Measurements from ENCODE around the gene RIN3.

RIN3 gene

GRCh38 chr14:92644171-92644969 lies 130.8 kb downstream of the RIN3 start:
- no peak overlapping the region for H3K4me3 Mint-ChIP-seq

GRCh38 chr14:92644970-92645515 lies 131.5 kb downstream of the RIN3 start:
- H3K4me3 Mint-ChIP-seq: no peak overlapping the region
- peak overlapping the region; percentile 22 for H3K27ac Mint-ChIP-seq
- no peaks in the 10 kb centered on the region for H3K27me3 Mint-ChIP-seq
- H3K4me1 Mint-ChIP-seq (ENCODE audit: low read depth): peaks cover 49% of the 10 kb centered on the region
- H3K36me3 Mint-ChIP-seq: peaks cover 9% of the 10 kb centered on the region
- no peaks in the 10 kb centered on the region for H3K9me3 Mint-ChIP-seq (ENCODE audit: low read depth)

More at GRCh38 chr14:92644171-92644969, 130.8 kb downstream of the RIN3 start:
- no peak overlapping the region for H3K27ac Mint-ChIP-seq
- peaks cover 9% of the 10 kb centered on the region for H3K36me3 Mint-ChIP-seq
- no peaks in the 10 kb centered on the region for H3K9me3 Mint-ChIP-seq (ENCODE audit: low read depth)
- H3K27me3 Mint-ChIP-seq: no peaks in the 10 kb centered on the region
- H3K4me1 Mint-ChIP-seq (ENCODE audit: low read depth): peaks cover 42% of the 10 kb centered on the region

GRCh38 chr14:92645841-92646478 lies 132.4 kb downstream of the RIN3 start:
- Mint-ChIP-seq H3K27ac (peak overlapping the region; percentile 74), H3K9me3 (ENCODE audit: low read depth) (no peaks in the 10 kb centered on the region), H3K36me3 (peaks cover 9% of the 10 kb centered on the region), H3K4me1 (ENCODE audit: low read depth) (peaks cover 58% of the 10 kb centered on the region), H3K27me3 (no peaks in the 10 kb centered on the region), H3K4me3 (peak overlapping the region; percentile 7)

GRCh38 chr14:92646952-92647796 lies 133.6 kb downstream of the RIN3 start:
- Mint-ChIP-seq H3K27me3 (no peaks in the 10 kb centered on the region), H3K36me3 (peaks cover 5% of the 10 kb centered on the region), H3K27ac (peak overlapping the region; percentile 74), H3K4me3 (peak overlapping the region; percentile 18), H3K9me3 (ENCODE audit: low read depth) (no peaks in the 10 kb centered on the region), H3K4me1 (ENCODE audit: low read depth) (peaks cover 62% of the 10 kb centered on the region)

- Mint-ChIP-seq H3K4me1 (ENCODE audit: low read depth) (peaks cover 68% of the 10 kb centered on the region), H3K9me3 (ENCODE audit: low read depth) (no peaks in the 10 kb centered on the region), H3K27ac (peak overlapping the region; percentile 99), H3K27me3 (no peaks in the 10 kb centered on the region), H3K36me3 (peaks cover 5% of the 10 kb centered on the region), H3K4me3 (no peak overlapping the region)
Observed at GRCh38 chr14:92647797-92648279, 134.3 kb downstream of the RIN3 start.

- no peaks in the 10 kb centered on the region for H3K9me3 Mint-ChIP-seq (ENCODE audit: low read depth)
- peak overlapping the region; percentile 72 for H3K4me3 Mint-ChIP-seq
- peaks cover 77% of the 10 kb centered on the region for H3K4me1 Mint-ChIP-seq (ENCODE audit: low read depth)
- peaks cover 9% of the 10 kb centered on the region for H3K36me3 Mint-ChIP-seq
- no peaks in the 10 kb centered on the region for H3K27me3 Mint-ChIP-seq
- H3K27ac Mint-ChIP-seq: peak overlapping the region; percentile 99
Observed at GRCh38 chr14:92649066-92649465, 135.5 kb downstream of the RIN3 start.

GRCh38 chr14:92649934-92650545 lies 136.5 kb downstream of the RIN3 start:
- Mint-ChIP-seq H3K36me3 (peaks cover 9% of the 10 kb centered on the region), H3K4me3 (peak overlapping the region; percentile 98), H3K9me3 (ENCODE audit: low read depth) (no peaks in the 10 kb centered on the region), H3K27me3 (no peaks in the 10 kb centered on the region), H3K4me1 (ENCODE audit: low read depth) (peaks cover 85% of the 10 kb centered on the region), H3K27ac (peak overlapping the region; percentile 99)

- H3K4me3 Mint-ChIP-seq: peak overlapping the region; percentile 98
- no peaks in the 10 kb centered on the region for H3K27me3 Mint-ChIP-seq
- H3K4me1 Mint-ChIP-seq (ENCODE audit: low read depth): peaks cover 86% of the 10 kb centered on the region
- peaks cover 13% of the 10 kb centered on the region for H3K36me3 Mint-ChIP-seq
- H3K9me3 Mint-ChIP-seq (ENCODE audit: low read depth): no peaks in the 10 kb centered on the region
- H3K27ac Mint-ChIP-seq: peak overlapping the region; percentile 99
Observed at GRCh38 chr14:92650581-92651105, 137.1 kb downstream of the RIN3 start.

- Mint-ChIP-seq H3K27ac (peak overlapping the region; percentile 99), H3K4me1 (ENCODE audit: low read depth) (peaks cover 87% of the 10 kb centered on the region), H3K4me3 (peak overlapping the region; percentile 98), H3K36me3 (peaks cover 13% of the 10 kb centered on the region), H3K27me3 (no peaks in the 10 kb centered on the region), H3K9me3 (ENCODE audit: low read depth) (no peaks in the 10 kb centered on the region)
Observed at GRCh38 chr14:92651106-92651757, 137.7 kb downstream of the RIN3 start.

GRCh38 chr14:92651758-92652406 lies 138.3 kb downstream of the RIN3 start:
- H3K27me3 Mint-ChIP-seq: no peaks in the 10 kb centered on the region
- H3K4me3 Mint-ChIP-seq: peak overlapping the region; percentile 98
- peaks cover 87% of the 10 kb centered on the region for H3K4me1 Mint-ChIP-seq (ENCODE audit: low read depth)
- H3K36me3 Mint-ChIP-seq: peaks cover 13% of the 10 kb centered on the region
- no peaks in the 10 kb centered on the region for H3K9me3 Mint-ChIP-seq (ENCODE audit: low read depth)
- H3K27ac Mint-ChIP-seq: peak overlapping the region; percentile 99

GRCh38 chr14:92652413-92653151 lies 139.0 kb downstream of the RIN3 start:
- Mint-ChIP-seq H3K4me1 (ENCODE audit: low read depth) (peaks cover 87% of the 10 kb centered on the region), H3K9me3 (ENCODE audit: low read depth) (no peaks in the 10 kb centered on the region), H3K36me3 (peaks cover 13% of the 10 kb centered on the region), H3K27me3 (no peaks in the 10 kb centered on the region), H3K27ac (peak overlapping the region; percentile 99), H3K4me3 (peak overlapping the region; percentile 98)

GRCh38 chr14:92653162-92653651 lies 139.6 kb downstream of the RIN3 start:
- peaks cover 17% of the 10 kb centered on the region for H3K36me3 Mint-ChIP-seq
- peaks cover 87% of the 10 kb centered on the region for H3K4me1 Mint-ChIP-seq (ENCODE audit: low read depth)
- H3K27ac Mint-ChIP-seq: peak overlapping the region; percentile 96
- H3K27me3 Mint-ChIP-seq: no peaks in the 10 kb centered on the region
- no peaks in the 10 kb centered on the region for H3K9me3 Mint-ChIP-seq (ENCODE audit: low read depth)
- peak overlapping the region; percentile 98 for H3K4me3 Mint-ChIP-seq
